ENCODE measurements around the gene CYTH4.

Gene CYTH4

DNA sequence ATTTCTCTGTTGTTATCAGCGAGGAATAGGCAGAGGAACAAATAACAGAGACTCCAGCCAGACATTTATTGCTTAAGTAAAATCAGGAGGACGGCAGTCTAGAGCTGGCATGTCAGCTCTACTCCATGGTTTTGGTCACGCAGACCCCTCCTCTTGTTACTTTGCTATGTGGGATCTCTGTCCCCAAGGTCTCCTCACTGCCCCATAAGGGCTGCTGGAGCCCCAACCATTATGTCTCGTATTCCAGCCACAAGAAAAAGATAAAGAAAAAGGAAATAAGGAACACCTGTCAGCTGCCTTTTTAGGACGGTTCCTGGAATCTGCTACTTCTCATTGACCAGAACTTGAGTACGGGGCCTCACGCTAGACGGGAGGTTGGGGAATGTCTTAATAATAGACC lies 74.6 kb downstream of the CYTH4 start:
- H3K36me3 ChIP-seq (ENCODE audit: control insufficient read depth in 2 of 2, insufficient read depth in 2 of 2, low read length in 2 of 2) = no peaks in the 10 kb centered on the region
- H3K9ac ChIP-seq (ENCODE audit: low read length in 2 of 2) = no peak overlapping the region
- no peak overlapping the region for H3K27ac ChIP-seq (ENCODE audit: low read length)
- peaks cover 0 to 4% of the 10 kb centered on the region in 2 donors for H3K9me3 ChIP-seq (ENCODE audit: control insufficient read depth in 2 of 2, low read length in 2 of 2)
- H3K27me3 ChIP-seq (ENCODE audit: control insufficient read depth in 1 of 2, insufficient read depth in 2 of 2, low read length in 2 of 2) = peaks cover 7 to 9% of the 10 kb centered on the region in 2 donors
- H3K4me3 ChIP-seq (ENCODE audit: low read length in 2 of 2) = no peak overlapping the region
- no peaks in the 10 kb centered on the region for H3K4me1 ChIP-seq (ENCODE audit: control insufficient read depth, insufficient read depth, low read length)

DNA sequence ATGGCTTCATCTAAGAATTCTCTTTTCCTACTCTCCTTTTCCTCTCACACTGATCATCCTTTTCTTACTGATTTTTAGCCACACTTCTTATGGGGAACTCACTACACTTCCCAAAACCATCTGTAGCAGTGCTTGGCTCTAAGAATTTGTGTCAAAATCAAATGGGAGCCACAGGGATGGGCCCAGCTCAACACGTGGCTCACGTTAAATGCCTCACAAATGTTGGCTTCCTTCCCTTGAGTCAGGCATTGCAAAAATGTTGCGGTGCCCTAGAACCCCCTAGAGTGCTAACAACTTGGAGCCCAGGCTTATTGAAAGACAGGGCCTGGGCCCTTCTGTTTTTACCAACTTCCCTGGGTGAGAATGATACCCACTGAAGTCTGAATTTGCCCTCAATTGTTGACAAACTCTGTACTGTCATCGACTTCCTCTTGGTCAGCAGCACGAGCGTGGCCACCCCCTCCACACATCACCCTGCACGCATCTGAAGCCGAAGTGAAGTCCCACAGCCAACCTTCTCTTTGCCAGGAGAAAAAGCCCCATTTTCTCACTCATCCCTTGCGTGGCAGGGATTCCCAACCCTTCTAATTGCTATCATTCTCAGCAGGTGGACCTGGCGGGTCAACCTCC lies 75.3 kb downstream of the CYTH4 start:
- Histone ChIP-seq H3K4me3 (ENCODE audit: low read length in 2 of 2) (no peak overlapping the region), H3K27ac (ENCODE audit: low read length) (no peak overlapping the region), H3K4me1 (ENCODE audit: control insufficient read depth, insufficient read depth, low read length) (no peaks in the 10 kb centered on the region), H3K27me3 (ENCODE audit: control insufficient read depth in 1 of 2, insufficient read depth in 2 of 2, low read length in 2 of 2) (peaks cover 2 to 9% of the 10 kb centered on the region in 2 donors), H3K36me3 (ENCODE audit: control insufficient read depth in 2 of 2, insufficient read depth in 2 of 2, low read length in 2 of 2) (no peaks in the 10 kb centered on the region), H3K9me3 (ENCODE audit: control insufficient read depth in 2 of 2, low read length in 2 of 2) (peaks cover 0 to 4% of the 10 kb centered on the region in 2 donors), H3K9ac (ENCODE audit: low read length in 2 of 2) (no peak overlapping the region)

DNA sequence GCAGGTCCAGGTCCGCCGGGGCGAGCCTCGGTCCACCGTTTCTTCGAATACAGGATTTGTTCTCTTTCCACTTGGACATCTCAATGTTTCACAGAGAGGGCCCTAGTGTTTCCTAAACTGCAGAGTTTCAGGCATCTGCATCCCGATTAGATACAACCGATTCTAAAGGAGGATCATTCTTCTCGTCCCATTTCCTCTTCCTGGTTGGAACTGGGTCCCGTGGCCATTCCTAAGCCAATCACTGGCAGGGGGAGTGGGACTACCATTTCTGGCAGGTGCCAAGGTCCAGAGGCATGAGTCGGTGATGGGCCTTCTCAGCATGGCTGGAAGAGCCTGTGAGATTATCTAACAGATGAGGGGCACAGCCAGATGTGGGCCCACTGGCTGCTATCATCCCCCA lies 76.1 kb downstream of the CYTH4 start:
- no peak overlapping the region for H3K27ac ChIP-seq (ENCODE audit: low read length)
- no peaks in the 10 kb centered on the region for H3K4me1 ChIP-seq (ENCODE audit: control insufficient read depth, insufficient read depth, low read length)
- no peaks in the 10 kb centered on the region for H3K36me3 ChIP-seq (ENCODE audit: control insufficient read depth in 2 of 2, insufficient read depth in 2 of 2, low read length in 2 of 2)
- peaks cover 0 to 4% of the 10 kb centered on the region in 2 donors for H3K9me3 ChIP-seq (ENCODE audit: control insufficient read depth in 2 of 2, low read length in 2 of 2)
- no peak overlapping the region for H3K4me3 ChIP-seq (ENCODE audit: low read length in 2 of 2)
- no peak overlapping the region for H3K9ac ChIP-seq (ENCODE audit: low read length in 2 of 2)
- H3K27me3 ChIP-seq (ENCODE audit: control insufficient read depth in 1 of 2, insufficient read depth in 2 of 2, low read length in 2 of 2) = peaks cover 2 to 8% of the 10 kb centered on the region in 2 donors

DNA sequence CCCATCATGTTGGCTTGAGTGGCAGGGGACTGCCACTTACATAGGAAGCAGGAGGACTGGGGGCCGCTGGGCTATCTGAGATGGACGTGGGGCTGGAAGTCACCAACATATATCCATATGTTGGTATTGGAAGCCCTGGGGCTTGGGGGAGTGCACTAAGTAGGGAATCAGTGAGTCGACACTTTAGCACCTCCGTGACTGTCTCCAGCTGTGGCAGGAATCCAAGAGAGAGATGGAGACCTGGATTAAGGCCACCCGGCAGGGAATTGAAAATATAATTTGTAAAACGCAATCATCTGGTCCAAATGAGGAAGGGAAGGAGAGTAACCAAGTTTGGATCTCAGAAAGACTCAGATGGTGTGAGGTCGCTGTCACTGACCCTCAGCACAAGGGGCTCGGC lies 76.6 kb downstream of the CYTH4 start:
- Histone ChIP-seq H3K4me1 (ENCODE audit: control insufficient read depth, insufficient read depth, low read length) (no peaks in the 10 kb centered on the region), H3K27me3 (ENCODE audit: control insufficient read depth in 1 of 2, insufficient read depth in 2 of 2, low read length in 2 of 2) (peaks cover 2 to 6% of the 10 kb centered on the region in 2 donors), H3K9ac (ENCODE audit: low read length in 2 of 2) (no peak overlapping the region), H3K4me3 (ENCODE audit: low read length in 2 of 2) (no peak overlapping the region), H3K27ac (ENCODE audit: low read length) (no peak overlapping the region), H3K36me3 (ENCODE audit: control insufficient read depth in 2 of 2, insufficient read depth in 2 of 2, low read length in 2 of 2) (no peaks in the 10 kb centered on the region), H3K9me3 (ENCODE audit: control insufficient read depth in 2 of 2, low read length in 2 of 2) (peaks cover 0 to 4% of the 10 kb centered on the region in 2 donors)

DNA sequence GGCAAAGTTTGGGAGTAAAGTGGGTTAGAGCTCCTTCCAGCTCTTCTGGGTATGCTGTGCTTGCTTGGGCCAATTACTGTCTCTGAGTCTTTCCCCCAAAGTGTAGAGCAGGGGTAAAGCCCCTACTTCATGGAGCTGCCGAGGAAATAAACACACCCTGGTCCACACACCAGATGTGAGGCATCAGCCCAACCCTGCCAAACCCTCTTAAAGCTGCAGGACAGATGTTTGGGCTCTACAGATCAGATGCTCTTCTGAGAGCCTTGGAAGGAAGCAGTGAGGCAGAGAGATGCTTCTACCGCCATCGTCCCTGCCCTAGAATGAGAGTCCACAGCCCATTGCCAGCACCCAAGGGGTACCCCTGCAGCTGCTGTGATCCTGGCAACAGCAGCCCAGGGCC lies 80.3 kb downstream of the CYTH4 start:
- Histone ChIP-seq H3K27me3 (ENCODE audit: control insufficient read depth in 1 of 2, insufficient read depth in 2 of 2, low read length in 2 of 2) (peaks cover 2 to 3% of the 10 kb centered on the region in 2 donors), H3K27ac (ENCODE audit: low read length) (no peak overlapping the region), H3K9me3 (ENCODE audit: control insufficient read depth in 2 of 2, low read length in 2 of 2) (no peaks in the 10 kb centered on the region), H3K9ac (ENCODE audit: low read length in 2 of 2) (no peak overlapping the region), H3K36me3 (ENCODE audit: control insufficient read depth in 2 of 2, insufficient read depth in 2 of 2, low read length in 2 of 2) (no peaks in the 10 kb centered on the region), H3K4me1 (ENCODE audit: control insufficient read depth, insufficient read depth, low read length) (no peaks in the 10 kb centered on the region), H3K4me3 (ENCODE audit: low read length in 2 of 2) (no peak overlapping the region)

DNA sequence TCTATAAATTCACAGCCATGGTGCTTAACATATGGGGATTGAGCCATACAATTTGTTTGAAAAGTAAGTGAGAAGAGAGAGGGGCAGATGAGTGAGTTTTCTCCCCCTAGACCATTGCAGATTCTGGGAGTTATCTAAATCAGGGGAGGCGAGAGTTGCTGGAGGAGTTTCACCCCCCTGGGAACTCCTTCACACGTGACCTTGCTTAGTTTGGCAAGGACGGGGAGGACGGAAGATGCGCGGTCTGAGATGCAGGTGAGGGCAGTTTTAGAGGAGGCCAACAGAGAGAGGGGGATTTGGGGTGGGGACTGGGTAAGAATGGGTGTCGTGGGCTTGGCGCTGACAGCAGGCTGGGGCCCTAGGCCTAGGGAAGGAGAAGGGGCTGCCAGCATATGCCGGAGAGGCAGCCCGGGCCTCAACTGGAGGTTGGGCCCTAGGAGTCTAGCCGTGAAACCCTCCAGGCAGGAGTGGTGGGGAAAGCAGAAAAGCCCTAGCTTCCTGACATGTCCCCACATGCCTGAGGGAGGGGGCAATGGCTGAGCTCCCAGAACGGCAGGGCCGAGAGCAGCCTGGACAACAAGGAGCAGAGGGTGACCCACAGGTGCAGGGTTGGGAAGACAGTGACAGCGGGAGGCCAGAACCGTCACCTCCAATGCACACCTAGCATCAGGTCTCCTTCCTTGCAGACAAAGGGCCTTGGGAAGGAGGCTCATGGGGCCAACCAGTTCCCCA lies 81.1 kb downstream of the CYTH4 start:
- Histone ChIP-seq H3K27me3 (ENCODE audit: control insufficient read depth in 1 of 2, insufficient read depth in 2 of 2, low read length in 2 of 2) (peaks cover 0 to 2% of the 10 kb centered on the region in 2 donors), H3K9me3 (ENCODE audit: control insufficient read depth in 2 of 2, low read length in 2 of 2) (no peaks in the 10 kb centered on the region), H3K36me3 (ENCODE audit: control insufficient read depth in 2 of 2, insufficient read depth in 2 of 2, low read length in 2 of 2) (no peaks in the 10 kb centered on the region), H3K4me3 (ENCODE audit: low read length in 2 of 2) (no peak overlapping the region), H3K27ac (ENCODE audit: low read length) (no peak overlapping the region), H3K4me1 (ENCODE audit: control insufficient read depth, insufficient read depth, low read length) (no peaks in the 10 kb centered on the region), H3K9ac (ENCODE audit: low read length in 2 of 2) (no peak overlapping the region)

All from stomach smooth muscle (tissue), 2 donors.